ENCODE data around the gene ZBTB24. TPM values are rescaled to one million over a fixed set of nuclear protein-coding genes. Genes with fewer than 3 reads are reported as not detected.

The ZBTB24 gene
- total and polyA plus RNA-seq, 2 experiments from 2014 or later = 3.8 to 6.9 TPM

DNA sequence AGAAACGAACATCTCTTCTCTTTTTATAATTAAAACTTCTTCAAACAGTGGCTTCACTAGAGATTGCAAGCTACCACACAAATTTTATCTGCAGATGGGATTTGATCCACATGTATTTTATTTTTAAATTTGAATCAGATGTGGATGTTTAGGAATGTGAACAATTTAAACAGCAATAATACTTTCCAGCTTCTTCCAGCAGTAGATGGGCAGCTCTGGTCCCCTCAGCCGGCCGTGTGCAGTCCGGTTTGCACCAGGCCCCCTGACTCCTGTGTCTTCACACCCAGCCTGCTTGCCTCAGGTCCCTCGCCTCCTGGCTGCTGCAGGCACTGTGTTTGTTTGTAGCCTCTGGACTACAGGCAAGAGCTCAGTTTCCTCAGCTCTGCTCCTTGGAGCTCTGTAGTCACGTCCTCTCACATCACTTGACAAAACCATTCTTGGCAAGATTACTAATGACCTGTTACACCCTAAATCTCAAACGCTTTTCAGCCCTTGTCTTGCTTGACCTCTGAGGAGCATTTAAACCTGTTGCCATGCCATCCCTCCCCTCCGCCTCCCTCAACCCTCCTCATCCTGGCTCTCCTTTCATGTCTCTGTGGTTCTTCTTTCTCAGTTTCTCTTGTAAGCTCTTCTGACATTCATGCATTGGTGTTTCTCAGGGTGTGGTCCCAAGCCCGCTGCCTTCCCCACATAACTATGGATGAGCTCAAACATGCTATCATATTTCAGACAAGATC, 13.2 kb upstream of the ZBTB24 start:
- 56% methylated on average over 9 of the region's 9 CpGs for WGBS (ENCODE audit: low lambda C conversion rate, missing lambda C conversion rate)
- Histone ChIP-seq H3K36me3 (replicated peaks; ENCODE audit: insufficient read depth, low read depth) (no peaks in the 10 kb centered on the region), H3K27ac (no peak overlapping the region), H4K20me1 (ENCODE audit: insufficient read depth, poor library complexity, severe bottlenecking) (no peaks in the 10 kb centered on the region), H3K9me2 (replicated peaks; ENCODE audit: insufficient read depth) (no peaks in the 10 kb centered on the region), H3K4me1 (ENCODE audit: insufficient read depth) (no peaks in the 10 kb centered on the region), H3K9me3 (ENCODE audit: low read depth) (no peaks in the 10 kb centered on the region), H3K79me2 (no peaks in the 10 kb centered on the region), H3K4me3 (no peak overlapping the region), H2AFZ (no peak overlapping the region), H3K4me2 (no peak overlapping the region), H3K27me3 (no peaks in the 10 kb centered on the region)
- DNase-seq (ENCODE audit: low spot score) = no peak
- no peak for TF ChIP-seq EZH2phosphoT487 (IDR thresholded peaks at IDR 0.05; ENCODE audit: low read depth, severe bottlenecking, unreplicated experiment)
- TF ChIP-seq, protein P1, sequence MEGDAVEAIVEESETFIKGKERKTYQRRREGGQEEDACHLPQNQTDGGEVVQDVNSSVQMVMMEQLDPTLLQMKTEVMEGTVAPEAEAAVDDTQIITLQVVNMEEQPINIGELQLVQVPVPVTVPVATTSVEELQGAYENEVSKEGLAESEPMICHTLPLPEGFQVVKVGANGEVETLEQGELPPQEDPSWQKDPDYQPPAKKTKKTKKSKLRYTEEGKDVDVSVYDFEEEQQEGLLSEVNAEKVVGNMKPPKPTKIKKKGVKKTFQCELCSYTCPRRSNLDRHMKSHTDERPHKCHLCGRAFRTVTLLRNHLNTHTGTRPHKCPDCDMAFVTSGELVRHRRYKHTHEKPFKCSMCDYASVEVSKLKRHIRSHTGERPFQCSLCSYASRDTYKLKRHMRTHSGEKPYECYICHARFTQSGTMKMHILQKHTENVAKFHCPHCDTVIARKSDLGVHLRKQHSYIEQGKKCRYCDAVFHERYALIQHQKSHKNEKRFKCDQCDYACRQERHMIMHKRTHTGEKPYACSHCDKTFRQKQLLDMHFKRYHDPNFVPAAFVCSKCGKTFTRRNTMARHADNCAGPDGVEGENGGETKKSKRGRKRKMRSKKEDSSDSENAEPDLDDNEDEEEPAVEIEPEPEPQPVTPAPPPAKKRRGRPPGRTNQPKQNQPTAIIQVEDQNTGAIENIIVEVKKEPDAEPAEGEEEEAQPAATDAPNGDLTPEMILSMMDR (IDR thresholded peaks at IDR 0.05; ENCODE audit: poor library complexity) = no peak
- TF ChIP-seq EZH2 (IDR thresholded peaks at IDR 0.05; ENCODE audit: borderline replicate concordance) = no peak

DNA sequence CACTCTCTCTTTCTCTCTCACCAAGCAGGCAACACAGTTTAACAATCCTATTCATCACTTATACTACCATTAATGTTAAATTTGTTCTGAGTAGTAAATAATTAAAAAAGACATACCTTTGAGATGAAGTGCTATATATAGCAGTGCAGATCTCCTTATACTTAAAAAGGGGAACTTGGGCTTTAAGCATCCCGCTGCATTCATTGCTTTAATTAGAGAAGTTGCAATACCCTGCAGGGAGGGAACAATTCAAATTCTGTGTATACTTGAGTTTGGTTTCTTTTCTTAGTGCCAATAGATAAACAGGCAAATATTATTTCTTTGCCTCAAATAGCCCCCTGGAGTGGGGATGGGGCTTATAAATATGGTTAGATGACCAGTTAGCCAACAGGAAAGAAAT, 10.8 kb upstream of the ZBTB24 start:
- 95% methylated on average over 1 of the region's 1 CpG for WGBS (ENCODE audit: low lambda C conversion rate, missing lambda C conversion rate)
- H3K4me2 ChIP-seq = no peak overlapping the region
- no peak overlapping the region for H3K27ac ChIP-seq

DNA sequence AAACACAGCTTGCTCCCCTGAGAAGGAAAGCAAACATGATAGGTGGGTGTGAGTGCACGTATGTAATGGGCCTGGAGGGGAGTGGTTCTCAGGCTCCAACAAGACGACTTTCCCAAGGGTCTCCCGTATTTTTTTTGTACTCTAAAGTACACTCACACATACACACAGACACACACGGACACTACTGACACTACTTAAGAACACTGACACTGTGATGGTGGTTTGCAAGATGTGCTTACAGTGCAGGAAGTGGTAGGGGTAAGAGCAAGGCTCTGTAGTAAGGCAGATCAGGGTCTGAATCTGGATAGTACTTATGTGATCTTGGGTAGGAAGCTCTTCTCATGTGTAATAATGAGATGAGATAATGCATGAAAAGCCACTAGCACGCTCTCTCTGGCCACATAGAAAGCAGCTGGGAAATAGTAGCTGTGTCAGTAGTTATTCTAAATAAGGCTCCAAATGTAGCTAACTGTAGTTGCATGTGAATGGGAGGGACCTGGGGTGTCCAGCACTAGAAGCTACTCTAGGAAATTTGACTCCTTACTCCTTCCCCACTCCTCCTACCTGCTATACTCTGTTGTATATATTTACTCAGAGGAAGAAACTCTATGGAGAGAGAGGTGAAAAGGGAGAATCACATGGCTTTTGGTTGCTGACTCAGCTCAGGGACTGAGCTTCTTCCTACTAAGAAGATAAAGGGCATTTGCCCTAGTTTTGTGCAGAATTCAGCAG, 8.4 kb upstream of the ZBTB24 start:
- no peaks in the 10 kb centered on the region for H4K20me1 ChIP-seq (ENCODE audit: insufficient read depth, poor library complexity, severe bottlenecking)
- H3K27ac ChIP-seq = peak overlapping the region; percentile 19
- no peaks in the 10 kb centered on the region for H3K27me3 ChIP-seq
- no peak overlapping the region for H3K4me3 ChIP-seq
- H3K36me3 ChIP-seq (replicated peaks; ENCODE audit: insufficient read depth, low read depth) = no peaks in the 10 kb centered on the region
- no peaks in the 10 kb centered on the region for H3K4me1 ChIP-seq (ENCODE audit: insufficient read depth)
- TF ChIP-seq, protein P1 (IDR thresholded peaks at IDR 0.05; ENCODE audit: poor library complexity) = no peak
- TF ChIP-seq EZH2 (IDR thresholded peaks at IDR 0.05; ENCODE audit: borderline replicate concordance) (no peak), EZH2phosphoT487 (IDR thresholded peaks at IDR 0.05; ENCODE audit: low read depth, severe bottlenecking, unreplicated experiment) (no peak)
- WGBS (ENCODE audit: low lambda C conversion rate, missing lambda C conversion rate) = 56% methylated on average over 5 of the region's 5 CpGs
- no peaks in the 10 kb centered on the region for H3K9me3 ChIP-seq (ENCODE audit: low read depth)
- peak; percentile 22 for DNase-seq (ENCODE audit: low spot score)
- H3K4me2 ChIP-seq = no peak overlapping the region
- H2AFZ ChIP-seq = peak overlapping the region; percentile 25
- no peaks in the 10 kb centered on the region for H3K9me2 ChIP-seq (replicated peaks; ENCODE audit: insufficient read depth)
- no peaks in the 10 kb centered on the region for H3K79me2 ChIP-seq

More for the DNA sequence above, 10.8 kb upstream of the ZBTB24 start:
- Histone ChIP-seq H3K4me3 (no peak overlapping the region), H4K20me1 (ENCODE audit: insufficient read depth, poor library complexity, severe bottlenecking) (no peaks in the 10 kb centered on the region), H3K27me3 (no peaks in the 10 kb centered on the region), H3K4me1 (ENCODE audit: insufficient read depth) (no peaks in the 10 kb centered on the region), H2AFZ (no peak overlapping the region), H3K9me2 (replicated peaks; ENCODE audit: insufficient read depth) (no peaks in the 10 kb centered on the region), H3K79me2 (no peaks in the 10 kb centered on the region), H3K36me3 (replicated peaks; ENCODE audit: insufficient read depth, low read depth) (no peaks in the 10 kb centered on the region), H3K9me3 (ENCODE audit: low read depth) (no peaks in the 10 kb centered on the region)
- TF ChIP-seq EZH2 (IDR thresholded peaks at IDR 0.05; ENCODE audit: borderline replicate concordance) = no peak
- TF ChIP-seq EZH2phosphoT487 (IDR thresholded peaks at IDR 0.05; ENCODE audit: low read depth, severe bottlenecking, unreplicated experiment) = no peak
- TF ChIP-seq, protein P1 (IDR thresholded peaks at IDR 0.05; ENCODE audit: poor library complexity) = no peak
- no peak for DNase-seq (ENCODE audit: low spot score)

All from hepatocyte (in vitro differentiated cells).